Gastrocnemius medialis (tissue), 4 donors: ENCODE measurements around the gene MSH4. TPM values are rescaled to one million over a fixed set of nuclear protein-coding genes. Genes with fewer than 3 reads are reported as not detected.
A peak's percentile ranks its signal among the peaks of the same experiment; 100 is the strongest.

Experiments used
- ATAC-seq, 2 donors: fragments of 150-250 bp; one replicate each; pipeline ENCODE4 v1.9.1; 2016
- DNase-seq, 2 donors: peaks; one replicate each; pipeline ENCODE4 v3.0.0-alpha.2; 2019
- H3K27ac ChIP-seq, 4 donors: fragments of 200-600 bp; sonication (generic); 1 replicate in 1 of 4; 2 replicates in 3 of 4; pipeline ENCODE4 v1.5.1; 2016 to 2018; ENCODE audit warnings: mild to moderate bottlenecking in 2 of 4, moderate library complexity in 1 of 4
- H3K27me3 ChIP-seq, 3 donors: fragments of 200-600 bp; sonication (generic) in 2 of 3; 1 replicate in 1 of 3; 2 replicates in 2 of 3; pipeline versions ENCODE4 v1.5.1 to v1.6.0; 2016 to 2019; ENCODE audit warnings: mild to moderate bottlenecking in 1 of 3, moderate library complexity in 1 of 3
- H3K36me3 ChIP-seq, 2 donors: fragments of 200-600 bp; sonication (generic) in 1 of 2; one replicate each; pipeline ENCODE4 v1.5.1; 2017 to 2018
- H3K4me1 ChIP-seq, 2 donors: fragments of 200-600 bp; sonication (generic) in 1 of 2; one replicate each; pipeline ENCODE4 v1.5.1; 2016 to 2017; ENCODE audit warnings: mild to moderate bottlenecking in 2 of 2
- H3K4me3 ChIP-seq, 4 donors: fragments of 200-600 bp; sonication (generic) in 3 of 4; 1 replicate in 1 of 4; 2 replicates in 3 of 4; pipeline ENCODE4 v1.5.1; 2016 to 2019; ENCODE audit warnings: mild to moderate bottlenecking in 2 of 4
- H3K9me3 ChIP-seq, 3 donors: fragments of 200-600 bp; sonication (generic) in 2 of 3; 1 replicate in 1 of 3; 2 replicates in 2 of 3; pipeline ENCODE4 v1.5.1; 2016 to 2019
- POLR2A ChIP-seq, 2 donors: fragments of 450-650 bp; IDR thresholded peaks; one replicate each; pipeline ENCODE4 v1.6.1; 2017; ENCODE audit warnings: antibody characterized with exemption in 2 of 2, mild to moderate bottlenecking in 2 of 2, moderate library complexity in 2 of 2
- in situ Hi-C, 4 donors: fragments of 200-750 bp; cut with MboI; loops; one replicate each; pipeline versions ENCODE4 v1.15.0 to v1.8.0; 2017; ENCODE audit warnings: low sequenced_read_pairs in 4 of 4
- intact Hi-C: fragments of 100-400 bp; cut with DNase I; formaldehyde crosslinking; loops from one replicate; pipeline ENCODE4 v1.15.1; 2023; ENCODE audit warnings: low total_unique reads
- total RNA-seq, 4 donors: library from RNA; depleted of rRNA; stranded (reverse); fragments of >200 nt; gene quantifications; one replicate each; pipeline versions ENCODE4 v1.1.0 to v1.2.3, GENCODE V29; 2016
- TF ChIP-seq, protein P1 (sequence below), 5 experiments: fragments of 450-650 bp in 3 of 5; fragments of 200-600 bp in 2 of 5; sonication (generic) in 2 of 5; IDR thresholded peaks in 4 of 5; conservative IDR thresholded peaks in 1 of 5; 1 replicate in 4 of 5; 2 replicates in 1 of 5; pipeline ENCODE4 v1.5.1; 2016 to 2019; ENCODE audit warnings: antibody characterized with exemption in 5 of 5, mild to moderate bottlenecking in 3 of 5, moderate library complexity in 3 of 5

MSH4 gene
- total RNA-seq, 4 donors from 2014 or later = 0.15 to 2.2 (median 0.40) TPM

GRCh38 chr1:75789988-75790387, 6.7 kb upstream of the MSH4 start:
- in situ Hi-C loops = loop anchor here in 2 of 4 donors (5.0 to 10.0 kb wide), 2 partner anchors 63 to 65 kb away; partner anchors contain the start of gene ACADM (in 1 of the 2)
- H3K36me3 ChIP-seq = peaks cover 8 to 46% of the 10 kb centered on the region in 2 donors
- H3K4me1 ChIP-seq = peaks cover 48 to 56% of the 10 kb centered on the region in 2 donors
- H3K4me3 ChIP-seq = peak overlapping the region in 3 of 4 donors; percentile 9 to 87 (median 71)
- ATAC-seq = no peak
- H3K27me3 ChIP-seq = no peaks in the 10 kb centered on the region
- H3K27ac ChIP-seq = peak overlapping the region; percentile 88 to 96 (median 92)
- intact Hi-C loops = no loop called here
- TF ChIP-seq, protein P1, sequence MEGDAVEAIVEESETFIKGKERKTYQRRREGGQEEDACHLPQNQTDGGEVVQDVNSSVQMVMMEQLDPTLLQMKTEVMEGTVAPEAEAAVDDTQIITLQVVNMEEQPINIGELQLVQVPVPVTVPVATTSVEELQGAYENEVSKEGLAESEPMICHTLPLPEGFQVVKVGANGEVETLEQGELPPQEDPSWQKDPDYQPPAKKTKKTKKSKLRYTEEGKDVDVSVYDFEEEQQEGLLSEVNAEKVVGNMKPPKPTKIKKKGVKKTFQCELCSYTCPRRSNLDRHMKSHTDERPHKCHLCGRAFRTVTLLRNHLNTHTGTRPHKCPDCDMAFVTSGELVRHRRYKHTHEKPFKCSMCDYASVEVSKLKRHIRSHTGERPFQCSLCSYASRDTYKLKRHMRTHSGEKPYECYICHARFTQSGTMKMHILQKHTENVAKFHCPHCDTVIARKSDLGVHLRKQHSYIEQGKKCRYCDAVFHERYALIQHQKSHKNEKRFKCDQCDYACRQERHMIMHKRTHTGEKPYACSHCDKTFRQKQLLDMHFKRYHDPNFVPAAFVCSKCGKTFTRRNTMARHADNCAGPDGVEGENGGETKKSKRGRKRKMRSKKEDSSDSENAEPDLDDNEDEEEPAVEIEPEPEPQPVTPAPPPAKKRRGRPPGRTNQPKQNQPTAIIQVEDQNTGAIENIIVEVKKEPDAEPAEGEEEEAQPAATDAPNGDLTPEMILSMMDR (IDR thresholded peaks at IDR 0.05 in 4 of 5, conservative IDR thresholded peaks at IDR 0.05 in 1 of 5) = no peak
- TF ChIP-seq POLR2A (IDR thresholded peaks at IDR 0.05) = no peak
- H3K9me3 ChIP-seq = no peaks in the 10 kb centered on the region
- no peak for DNase-seq

GRCh38 chr1:75791022-75791421, 5.7 kb upstream of the MSH4 start:
- Histone ChIP-seq H3K4me1 (peaks cover 43 to 51% of the 10 kb centered on the region in 2 donors), H3K4me3 (peak overlapping the region; percentile 15 to 43 (median 22)), H3K27ac (peak overlapping the region; percentile 88 to 96 (median 92)), H3K27me3 (no peaks in the 10 kb centered on the region), H3K36me3 (peaks cover 8 to 57% of the 10 kb centered on the region in 2 donors), H3K9me3 (no peaks in the 10 kb centered on the region)
- in situ Hi-C loops (no loop called here), intact Hi-C loops (no loop called here)
- DNase-seq (no peak), ATAC-seq (peak; percentile 63 to 73)
- no peak for TF ChIP-seq POLR2A (IDR thresholded peaks at IDR 0.05)
- TF ChIP-seq, protein P1 (IDR thresholded peaks at IDR 0.05 in 4 of 5, conservative IDR thresholded peaks at IDR 0.05 in 1 of 5) = no peak

DNA sequence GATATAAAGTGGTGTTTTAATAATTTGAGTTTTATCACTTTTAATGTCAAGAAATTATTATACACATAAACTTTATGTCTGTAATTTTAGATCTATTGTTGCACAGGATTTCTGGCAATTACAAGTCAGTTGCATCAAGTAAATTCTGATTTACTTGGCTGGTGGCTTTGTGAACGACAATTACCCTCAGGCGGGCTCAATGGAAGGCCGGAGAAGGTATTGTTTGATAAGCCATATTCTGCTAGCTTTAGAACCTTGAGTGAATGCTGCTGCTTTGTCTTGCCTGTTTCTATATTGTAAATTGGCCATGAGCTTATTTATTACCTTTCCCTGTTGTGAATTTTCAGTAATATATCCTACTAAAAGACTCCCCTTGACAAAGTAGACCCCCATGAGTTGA, 4.6 kb upstream of the MSH4 start:
- H3K27me3 ChIP-seq = no peaks in the 10 kb centered on the region
- peaks cover 8 to 67% of the 10 kb centered on the region in 2 donors for H3K36me3 ChIP-seq
- ATAC-seq = no peak
- TF ChIP-seq, protein P1 (IDR thresholded peaks at IDR 0.05 in 4 of 5, conservative IDR thresholded peaks at IDR 0.05 in 1 of 5) = no peak
- no peak for TF ChIP-seq POLR2A (IDR thresholded peaks at IDR 0.05)
- peaks cover 41 to 51% of the 10 kb centered on the region in 2 donors for H3K4me1 ChIP-seq
- H3K4me3 ChIP-seq = no peak overlapping the region
- intact Hi-C loops (no loop called here), in situ Hi-C loops (no loop called here)
- DNase-seq = no peak
- H3K9me3 ChIP-seq = no peaks in the 10 kb centered on the region
- peak overlapping the region; percentile 13 to 93 (median 89) for H3K27ac ChIP-seq

DNA sequence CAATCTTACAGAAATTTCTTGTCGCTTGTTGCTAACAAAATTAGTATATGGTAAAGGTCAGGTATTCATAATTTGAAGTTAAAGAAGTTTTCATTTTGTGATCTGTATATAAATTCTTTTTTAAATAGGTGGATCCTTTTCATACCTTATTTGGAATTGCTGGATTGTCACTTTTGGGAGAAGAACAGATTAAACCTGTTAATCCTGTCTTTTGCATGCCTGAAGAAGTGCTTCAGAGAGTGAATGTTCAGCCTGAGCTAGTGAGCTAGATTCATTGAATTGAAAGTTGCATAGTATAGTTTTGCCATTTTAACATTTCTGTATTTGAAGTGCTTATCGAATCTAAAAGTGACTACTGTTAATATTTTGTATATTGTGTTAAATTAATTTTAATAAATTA, 2.3 kb upstream of the MSH4 start:
- H3K4me1 ChIP-seq = peaks cover 19 to 30% of the 10 kb centered on the region in 2 donors
- no peaks in the 10 kb centered on the region for H3K9me3 ChIP-seq
- DNase-seq (no peak), ATAC-seq (no peak)
- H3K36me3 ChIP-seq = peaks cover 8 to 76% of the 10 kb centered on the region in 2 donors
- TF ChIP-seq, protein P1 (IDR thresholded peaks at IDR 0.05 in 4 of 5, conservative IDR thresholded peaks at IDR 0.05 in 1 of 5) = no peak
- no peak for TF ChIP-seq POLR2A (IDR thresholded peaks at IDR 0.05)
- intact Hi-C loops (no loop called here), in situ Hi-C loops (no loop called here)
- no peak overlapping the region for H3K4me3 ChIP-seq
- no peaks in the 10 kb centered on the region for H3K27me3 ChIP-seq
- no peak overlapping the region for H3K27ac ChIP-seq

DNA sequence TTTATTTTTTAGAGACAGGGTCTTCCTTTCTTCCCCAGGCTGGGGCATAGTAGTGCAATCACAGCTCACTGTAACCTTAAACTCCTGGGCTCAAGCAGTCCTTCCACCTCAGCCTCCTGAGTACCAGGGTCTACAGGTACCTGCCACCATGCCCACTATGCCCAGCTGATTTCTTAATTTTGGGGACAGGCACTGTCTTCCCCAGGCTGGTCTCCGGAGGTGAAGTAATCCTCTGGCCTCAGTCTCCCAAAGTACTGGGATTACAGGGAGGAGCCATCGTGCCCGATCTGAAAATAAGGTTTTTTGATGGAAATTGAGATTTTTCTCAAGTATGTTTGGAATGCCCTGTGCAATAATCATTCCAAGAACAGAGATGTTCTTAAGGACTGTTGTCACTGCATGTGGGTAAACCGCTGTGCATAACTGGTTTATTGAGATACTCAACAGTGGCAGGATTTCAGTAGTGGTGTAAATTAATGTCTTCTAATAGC, 934 bp upstream of the MSH4 start:
- ATAC-seq = no peak

More for the DNA sequence above, 934 bp upstream of the MSH4 start:
- DNase-seq = no peak
- intact Hi-C loops = no loop called here
- H3K27me3 ChIP-seq = no peaks in the 10 kb centered on the region
- peaks cover 5 to 16% of the 10 kb centered on the region in 2 donors for H3K4me1 ChIP-seq
- TF ChIP-seq POLR2A (IDR thresholded peaks at IDR 0.05) = no peak
- TF ChIP-seq, protein P1 (IDR thresholded peaks at IDR 0.05 in 4 of 5, conservative IDR thresholded peaks at IDR 0.05 in 1 of 5) = no peak
- in situ Hi-C loops = no loop called here
- H3K27ac ChIP-seq = no peak overlapping the region
- H3K9me3 ChIP-seq = no peaks in the 10 kb centered on the region
- no peak overlapping the region for H3K4me3 ChIP-seq
- H3K36me3 ChIP-seq = peaks cover 8 to 84% of the 10 kb centered on the region in 2 donors
